GM21786 (cell line): Measurements from ENCODE around the gene KRT81.
"Not testable (repeated sequence)": the region's sequence is repeated elsewhere in the genome, so short reads cannot be mapped to it uniquely, and the experiment has no call there.

Experiments used
- ATAC-seq: cut with Tn5 transposase; IDR thresholded peaks from one replicate; pipeline ENCODE4 v1.9.1; 2021; ENCODE audit not compliant: unreplicated experiment

The KRT81 gene

DNA sequence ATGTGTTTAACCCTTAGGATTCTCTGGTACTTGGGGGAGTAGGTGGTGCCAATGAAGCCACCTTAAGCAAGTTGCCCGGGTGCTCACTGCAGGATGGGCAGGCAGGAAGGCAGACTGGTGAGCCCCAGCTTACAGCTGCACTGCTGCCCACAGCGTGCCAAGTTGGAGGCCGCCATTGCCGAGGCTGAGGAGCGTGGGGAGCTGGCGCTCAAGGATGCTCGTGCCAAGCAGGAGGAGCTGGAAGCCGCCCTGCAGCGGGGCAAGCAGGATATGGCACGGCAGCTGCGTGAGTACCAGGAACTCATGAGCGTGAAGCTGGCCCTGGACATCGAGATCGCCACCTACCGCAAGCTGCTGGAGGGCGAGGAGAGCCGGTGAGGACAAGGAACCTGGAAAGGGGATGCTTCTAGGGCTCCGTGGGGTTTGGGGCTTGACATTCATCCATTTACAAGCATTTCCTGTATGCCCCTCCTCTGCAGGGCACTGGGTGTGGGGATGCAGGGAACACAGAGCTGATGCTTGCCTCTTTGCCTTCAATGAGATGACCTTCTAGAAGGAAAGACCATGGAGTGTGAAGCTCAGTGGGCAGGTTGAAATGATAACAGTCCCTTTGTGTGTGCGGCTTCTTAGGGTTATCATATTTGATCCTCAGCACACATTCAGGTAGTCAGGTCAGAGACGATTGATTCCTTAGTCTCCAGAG lies 45.9 kb downstream of the KRT81 start:
- ATAC-seq = no peak

- ATAC-seq = no peak
Measured at GRCh38 chr12:52244615-52244994, 46.7 kb downstream of the KRT81 start.

DNA sequence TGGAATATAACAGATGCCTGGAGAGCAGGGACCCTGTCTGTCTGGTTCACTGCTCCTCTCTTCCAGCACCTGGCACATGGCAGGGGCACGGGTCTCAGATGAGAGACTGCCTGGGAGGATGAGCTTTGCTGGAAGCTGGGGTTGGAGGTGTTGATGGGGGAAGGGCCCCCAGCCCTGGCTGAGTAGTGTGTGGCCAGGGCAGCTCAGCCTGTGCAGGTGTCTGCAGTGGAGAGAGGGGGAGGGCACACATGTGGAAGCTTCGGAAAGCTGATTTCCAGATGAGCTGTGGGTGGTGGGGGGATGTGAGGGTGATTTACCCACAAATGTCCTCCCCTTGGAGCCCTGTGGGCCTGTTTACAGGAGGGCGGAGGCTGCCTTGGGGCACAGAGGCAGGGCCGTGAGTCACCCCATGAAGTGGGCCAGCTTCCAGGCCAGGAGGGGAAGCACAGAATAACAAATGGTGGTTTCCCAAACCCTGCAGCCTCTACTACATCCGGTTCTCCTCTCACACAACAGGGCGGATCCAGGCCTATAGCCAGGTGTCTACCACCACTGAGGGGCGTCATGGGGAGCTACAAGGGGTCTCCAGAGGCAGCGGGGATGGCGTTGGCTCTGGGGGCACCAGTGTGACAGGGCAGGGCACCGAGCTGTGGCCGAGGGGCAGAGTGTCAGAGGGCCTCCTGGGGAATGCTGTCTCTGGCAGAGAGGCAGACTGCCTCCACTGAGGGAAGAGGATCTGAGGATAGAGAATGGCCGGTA lies 47.3 kb downstream of the KRT81 start:
- ATAC-seq = peak; percentile 96

DNA sequence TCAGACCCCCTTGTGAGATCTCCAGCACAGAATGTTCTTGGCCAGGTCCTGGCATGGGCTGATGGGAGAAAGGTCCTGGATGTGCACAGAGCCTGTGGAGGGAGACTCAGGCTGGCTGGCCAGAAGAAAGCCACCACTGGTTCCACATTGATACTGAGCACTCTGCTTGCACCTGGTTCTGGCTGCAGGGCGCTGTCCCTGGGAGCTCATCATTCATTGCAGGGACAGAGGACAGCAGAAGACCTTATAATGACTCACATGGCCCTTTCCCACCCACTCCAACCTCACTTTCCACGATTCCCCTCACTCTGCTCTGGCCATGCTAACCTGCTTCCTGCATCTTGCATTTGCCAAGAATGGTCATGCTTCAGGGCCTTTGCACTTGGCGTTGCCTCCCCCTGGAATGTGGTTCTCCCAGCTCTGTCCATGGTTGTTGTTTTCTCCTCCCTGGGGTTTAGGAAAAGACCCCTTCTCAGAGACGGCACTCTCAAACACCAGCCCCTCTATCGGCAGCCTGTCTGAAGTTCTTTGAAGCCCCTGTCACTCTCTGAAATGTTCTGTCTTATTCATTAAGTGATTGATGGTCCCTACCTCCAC lies 48.0 kb downstream of the KRT81 start:
- ATAC-seq = no peak

- no peak for ATAC-seq
Measured at GRCh38 chr12:52242442-52243258, 48.7 kb downstream of the KRT81 start.

DNA sequence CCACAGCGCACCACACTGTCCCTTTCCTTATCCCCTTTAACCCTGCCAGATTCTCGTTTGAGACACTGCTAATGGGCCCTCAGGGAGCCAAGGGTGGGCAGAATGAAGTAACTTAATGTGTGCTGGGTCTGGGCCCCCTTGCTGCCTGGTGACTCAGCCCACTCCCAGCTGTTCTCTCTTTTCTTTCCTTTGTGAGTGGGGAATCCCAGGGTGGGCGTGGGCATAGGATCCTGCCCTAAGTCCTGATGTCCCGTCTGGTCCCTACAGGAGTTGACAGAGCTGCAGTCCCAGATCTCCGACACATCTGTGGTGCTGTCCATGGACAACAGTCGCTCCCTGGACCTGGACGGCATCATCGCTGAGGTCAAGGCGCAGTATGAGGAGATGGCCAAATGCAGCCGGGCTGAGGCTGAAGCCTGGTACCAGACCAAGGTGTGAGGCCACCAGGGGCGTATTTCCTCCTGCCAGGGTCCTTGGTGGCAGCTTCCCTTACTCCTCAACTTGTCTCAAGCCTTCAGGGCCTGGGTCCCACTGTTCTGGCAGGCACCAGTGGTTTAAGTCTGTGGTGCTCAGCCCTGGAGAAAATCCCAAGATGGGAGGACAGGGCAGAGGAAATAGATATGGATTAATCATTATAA lies 50.0 kb downstream of the KRT81 start:
- ATAC-seq = no peak

- ATAC-seq = not testable (repeated sequence)
Measured at GRCh38 chr12:52240247-52240646, 51.1 kb downstream of the KRT81 start.

DNA sequence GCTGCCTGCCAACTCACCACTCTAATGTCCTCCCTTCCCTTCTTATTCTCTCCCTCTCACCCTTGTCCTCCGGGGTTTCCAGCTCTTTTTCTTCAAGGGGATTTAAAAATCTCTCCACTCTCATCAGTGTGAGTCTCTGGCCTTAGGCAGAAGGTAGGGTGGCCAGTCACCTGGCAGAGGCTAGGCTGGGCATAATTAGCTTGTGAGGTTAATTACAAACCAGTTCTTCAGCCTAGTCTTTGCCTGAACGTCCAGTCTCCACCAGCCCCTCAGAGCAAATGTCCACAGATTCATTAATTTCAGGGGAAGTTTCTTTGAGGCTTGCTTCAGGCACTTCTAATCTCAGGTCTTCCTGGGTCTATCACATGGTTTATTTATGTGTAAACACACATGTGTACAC lies 51.6 kb downstream of the KRT81 start:
- ATAC-seq = no peak

- ATAC-seq = no peak
Measured at GRCh38 chr12:52238916-52239646, 52.3 kb downstream of the KRT81 start.

- no peak for ATAC-seq
Measured at GRCh38 chr12:52238207-52238840, 53.0 kb downstream of the KRT81 start.

DNA sequence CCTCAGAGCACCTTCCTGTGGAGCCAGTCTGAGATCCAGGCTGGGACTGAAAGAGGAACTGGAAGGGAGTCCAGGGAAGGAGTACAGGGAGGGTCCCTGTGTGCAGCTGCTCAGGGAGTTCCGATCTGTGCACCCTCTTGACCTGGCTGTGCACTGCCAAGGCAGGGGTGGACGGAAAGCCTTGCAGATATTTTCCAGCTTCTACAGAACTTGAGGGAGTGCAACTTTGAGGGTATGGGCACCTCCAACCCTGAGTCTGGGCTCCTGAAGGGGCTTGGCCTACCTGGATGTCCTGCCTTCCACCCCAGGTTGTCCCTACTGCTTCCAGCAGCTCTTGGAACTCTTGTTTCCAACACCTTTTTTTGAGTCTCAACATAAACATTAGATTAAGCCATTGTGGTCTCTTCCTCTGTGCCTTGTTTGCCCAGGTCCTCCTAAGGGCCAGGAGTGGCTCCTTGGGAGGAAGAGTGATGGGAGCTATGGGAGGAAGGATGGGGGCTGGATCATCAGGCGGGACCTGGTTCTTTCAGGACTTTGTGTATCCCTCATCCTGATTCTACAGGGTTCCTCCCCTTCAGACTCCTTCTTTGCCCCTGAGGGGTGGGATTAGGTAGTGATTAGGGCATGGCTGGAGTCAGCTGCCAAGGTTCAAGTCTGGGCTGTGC lies 54.8 kb downstream of the KRT81 start:
- no peak for ATAC-seq
